GM12878 (cell line): ENCODE data around the gene CEBPG. TPM values are rescaled to one million over a fixed set of nuclear protein-coding genes. Genes with fewer than 3 reads are reported as not detected.

Source experiments
- ATAC-seq: fragments of 200-7000 bp; cut with Tn5 transposase; 3 replicates; pipeline ENCODE4 v1.9.1; 2020; ENCODE audit warnings: mild to moderate bottlenecking, moderate library complexity
- BruUV-seq: library from RNA; stranded (reverse); fragments of 400-500 nt; replicated peaks from 2 replicates; lab custom pipeline; 2021; lab: Mats Ljungman, UMichigan
- CTCF ChIA-PET: fragments of 300-600 bp; sonication (Branson Sonifier 250); formaldehyde crosslinking; extraction: SDS; loops from one replicate; lab custom pipeline; 2021; ENCODE audit warnings: inconsistent platforms; lab: Yijun Ruan, JAX
- POLR2A ChIA-PET: fragments of 350-600 bp; formaldehyde crosslinking; extraction: SDS; loops from one replicate; lab custom pipeline; 2021; ENCODE audit warnings: inconsistent platforms; lab: Charles Lee
- RAD21 ChIA-PET: fragments of 300-600 bp; sonication (Branson Sonifier 250); formaldehyde crosslinking; loops from one replicate; lab custom pipeline; 2023; ENCODE audit warnings: antibody characterized with exemption; ENCODE audit not compliant: unreplicated experiment; lab: Charles Lee
- SMC1A ChIA-PET: fragments of 300-600 bp; sonication (Branson Sonifier 250); formaldehyde crosslinking; loops from one replicate; lab custom pipeline; 2023; ENCODE audit not compliant: unreplicated experiment, uncharacterized antibody; lab: Charles Lee
- DNase-seq: peaks from one replicate; pipeline ENCODE4 v3.0.0-alpha.2; 2011; ENCODE audit warnings: low read depth, low spot score
- FAIRE-seq: peaks from 3 replicates; lab custom pipeline; 2011; peaks lifted over from hg19 to GRCh38; lab: Jason Lieb, UNC
- H2AFZ ChIP-seq: 2 replicates; pipeline ENCODE4 v1.6.0; 2011; ENCODE audit warnings: low read depth, low read length, control low read depth; ENCODE audit not compliant: control insufficient read depth
- H3K27ac ChIP-seq: 2 replicates; pipeline ENCODE4 v1.5.1; 2011; ENCODE audit warnings: control low read depth; ENCODE audit not compliant: control insufficient read depth, insufficient read depth
- H3K27me3 ChIP-seq, 2 experiments: replicated peaks in 1 of 2; 2 replicates each; pipeline versions ENCODE4 v1.6.0 to v1.6.1; 2011; ENCODE audit warnings: low read length in 1 of 2; ENCODE audit not compliant: control insufficient read depth in 2 of 2, insufficient read depth in 2 of 2
- H3K36me3 ChIP-seq, 2 experiments: 2 replicates each; pipeline ENCODE4 v1.5.1; 2011; ENCODE audit warnings: low read length in 1 of 2; ENCODE audit not compliant: control insufficient read depth in 2 of 2, insufficient read depth in 2 of 2
- H3K4me1 ChIP-seq: 2 replicates; pipeline ENCODE4 v1.6.1; 2011; ENCODE audit warnings: mild to moderate bottlenecking, low read length, moderate library complexity, mixed read lengths; ENCODE audit not compliant: control insufficient read depth, insufficient read depth
- H3K4me2 ChIP-seq: 2 replicates; pipeline ENCODE4 v1.6.0; 2011; ENCODE audit warnings: control low read depth; ENCODE audit not compliant: control insufficient read depth, insufficient read depth
- H3K4me3 ChIP-seq: fragments of 200-600 bp; sonication (generic); 2 replicates; pipeline ENCODE4 v1.5.1; 2016
- H3K79me2 ChIP-seq: 2 replicates; pipeline ENCODE4 v1.6.0; 2011; ENCODE audit warnings: low read length; ENCODE audit not compliant: control insufficient read depth, insufficient read depth
- H3K9ac ChIP-seq: 2 replicates; pipeline ENCODE4 v1.8.0; 2011; ENCODE audit warnings: low read length, control low read depth, mixed read lengths; ENCODE audit not compliant: control insufficient read depth, insufficient read depth
- H3K9me3 ChIP-seq: replicated peaks from 3 replicates; pipeline ENCODE4 v1.5.1; 2011; ENCODE audit warnings: mild to moderate bottlenecking, low read length; ENCODE audit not compliant: control insufficient read depth, insufficient read depth
- H4K20me1 ChIP-seq: 2 replicates; pipeline ENCODE4 v1.6.0; 2011; ENCODE audit not compliant: control insufficient read depth, insufficient read depth
- CHD4 ChIP-seq: fragments of 200-600 bp; sonication (generic); IDR thresholded peaks from 2 replicates; pipeline ENCODE4 v1.6.1; 2016; ENCODE audit warnings: mild to moderate bottlenecking
- CTCF ChIP-seq, 3 experiments: IDR thresholded peaks in 2 of 3; conservative IDR thresholded peaks in 1 of 3; 2 replicates each; pipeline ENCODE4 v1.5.1; 2011; ENCODE audit warnings: low read depth in 3 of 3, low read length in 3 of 3, mild to moderate bottlenecking in 3 of 3, control low read depth in 2 of 3, moderate library complexity in 2 of 3, inconsistent platforms in 1 of 3, mixed read lengths in 1 of 3; ENCODE audit not compliant: control insufficient read depth in 2 of 3, insufficient read depth in 1 of 3; ENCODE audit errors: extremely low read depth in 1 of 3
- EP300 ChIP-seq, 2 experiments: fragments of 150-350 bp in 1 of 2; IDR thresholded peaks; 2 replicates each; pipeline ENCODE4 v1.6.1; 2011 to 2012; ENCODE audit warnings: low read depth in 2 of 2, low read length in 2 of 2, borderline replicate concordance in 1 of 2, improper control_type of control experiment in 1 of 2, inconsistent platforms in 1 of 2; ENCODE audit not compliant: control insufficient read depth in 1 of 2
- LARP7 ChIP-seq: fragments of 450-650 bp; IDR thresholded peaks from 2 replicates; pipeline ENCODE4 v1.6.1; 2017; ENCODE audit warnings: mild to moderate bottlenecking
- NFXL1 ChIP-seq: fragments of 450-650 bp; IDR thresholded peaks from 2 replicates; pipeline ENCODE4 v1.6.1; 2017; ENCODE audit warnings: antibody characterized with exemption, mild to moderate bottlenecking, borderline replicate concordance
- POLR2A ChIP-seq: IDR thresholded peaks from 2 replicates; pipeline ENCODE4 v1.6.1; 2011; ENCODE audit warnings: low read depth, mild to moderate bottlenecking, low read length
- RAD21 ChIP-seq: IDR thresholded peaks from 2 replicates; pipeline ENCODE4 v1.6.1; 2011; ENCODE audit warnings: mild to moderate bottlenecking, low read depth, low read length, moderate library complexity; ENCODE audit not compliant: insufficient read depth
- SIN3A ChIP-seq: IDR thresholded peaks from 2 replicates; pipeline ENCODE4 v1.6.1; 2012; ENCODE audit warnings: low read depth, low read length, improper control_type of control experiment
- SIX5 ChIP-seq: IDR thresholded peaks from 2 replicates; pipeline ENCODE4 v1.6.1; 2011; ENCODE audit warnings: mild to moderate bottlenecking, low read depth, low read length, moderate library complexity; ENCODE audit not compliant: severe bottlenecking
- SREBF2 ChIP-seq: IDR thresholded peaks from 2 replicates; pipeline ENCODE4 v1.6.1; 2012; ENCODE audit warnings: mild to moderate bottlenecking, low read length
- ZBTB11 ChIP-seq: fragments of 450-650 bp; formaldehyde crosslinking; IDR thresholded peaks from 2 replicates; pipeline ENCODE4 v1.5.0; 2022; ENCODE audit warnings: mild to moderate bottlenecking, missing genetic modification characterization
- WGBS: methylation state at CpG from one replicate; pipeline ENCODE4 v1.1.6; 2016; ENCODE audit warnings: low lambda C conversion rate; ENCODE audit not compliant: insufficient replicate concordance, insufficient coverage; ENCODE audit errors: missing lambda C conversion rate; 5-methylcytosine and 5-hydroxymethylcytosine counted together
- in situ Hi-C: fragments of 300-500 bp; cut with MboI; formaldehyde crosslinking; loops from 9 replicates; pipeline ENCODE4 v1.14.3; 2018; ENCODE audit warnings: mixed read lengths
- intact Hi-C: fragments of 100-400 bp; cut with micrococcal nuclease; formaldehyde crosslinking; loops from one replicate; pipeline ENCODE4 v1.14.2; 2022; ENCODE audit not compliant: unreplicated experiment
- polyA plus RNA-seq, 11 experiments: library from polyadenylated mRNA; depleted of rRNA in 4 of 11; unstranded in 6 of 11; stranded (reverse) in 5 of 11; fragments of >200 nt; fragmentation: Nextera tagmentation in 4 of 11; fragmentation: Illumina TruSeq in 1 of 11; extraction: Ambion mirVana in 4 of 11; extraction: Trizol in 1 of 11; gene quantifications; 1 replicate in 1 of 11; 2 replicates in 10 of 11; pipeline versions ENCODE4 v1.2.1 to v1.2.3, GENCODE V29; 2011 to 2016; ENCODE audit warnings: inconsistent platforms in 2 of 11, missing spikeins in 2 of 11, low read depth in 1 of 11
- total RNA-seq, 4 experiments: library from RNA; depleted of rRNA in 3 of 4; stranded (reverse); fragments of >200 nt in 3 of 4; fragmentation: Illumina TruSeq in 1 of 4; extraction: Trizol in 1 of 4; gene quantifications; 2 replicates each; pipeline versions ENCODE4 v1.2.1 to v1.2.3, GENCODE V29; 2013 to 2021

The CEBPG gene
- total and polyA plus RNA-seq, 10 of the 15 experiments (the other 5 are each of a cell fraction or from before 2014, with no cell fraction given): 5.2 to 22.4 (median 20.0) TPM

- TF ChIP-seq ZBTB11: no peak
Observed at GRCh38 chr19:33348301-33349010, 25.1 kb upstream of the CEBPG start (continued).

- no peaks in the 10 kb centered on the region for H3K27me3 ChIP-seq
- ChIA-PET POLR2A (no interaction called here), CTCF (no interaction called here), SMC1A (interaction anchor here (1.0 kb wide), 1 partner anchor 32 kb away, joined by 5 read pairs; no protein-coding TSS in a partner anchor), RAD21 (no interaction called here)
- no peak overlapping the region for H3K9ac ChIP-seq
- in situ Hi-C loops: no loop called here
- FAIRE-seq (no peak), DNase-seq (no peak), ATAC-seq (no peak)
- TF ChIP-seq CHD4: no peak
- no peak for TF ChIP-seq RAD21
- no peak for TF ChIP-seq POLR2A
- no peak for TF ChIP-seq SIX5
- TF ChIP-seq NFXL1: no peak
- TF ChIP-seq SREBF2: no peak
- no peak for TF ChIP-seq SIN3A
- TF ChIP-seq EP300 (IDR thresholded peaks at IDR 0.05; ENCODE audit: borderline replicate concordance in 1 of 2, control insufficient read depth in 1 of 2, low read depth in 2 of 2, low read length in 2 of 2): no peak
- TF ChIP-seq CTCF (IDR thresholded peaks at IDR 0.05 in 2 of 3, conservative IDR thresholded peaks at IDR 0.05 in 1 of 3; ENCODE audit: control insufficient read depth in 2 of 3, extremely low read depth in 1 of 3, insufficient read depth in 1 of 3, low read depth in 3 of 3, low read length in 3 of 3): no peak
- TF ChIP-seq LARP7: no peak
- no peaks in the 10 kb centered on the region for H3K36me3 ChIP-seq
- no peak overlapping the region for H3K4me3 ChIP-seq
- intact Hi-C loops: no loop called here
- no peaks in the 10 kb centered on the region for H3K4me1 ChIP-seq
- H3K79me2 ChIP-seq: no peaks in the 10 kb centered on the region
- no peak overlapping the region for H2AFZ ChIP-seq
- no peaks in the 10 kb centered on the region for H4K20me1 ChIP-seq
- H3K9me3 ChIP-seq: no peaks in the 10 kb centered on the region
- no TSS peak for BruUV-seq
- 65% methylated on average over 12 of the region's 12 CpGs for WGBS
- no peak overlapping the region for H3K4me2 ChIP-seq
- no peak overlapping the region for H3K27ac ChIP-seq
Observed at GRCh38 chr19:33349319-33350289, 23.9 kb upstream of the CEBPG start.
